Activated CD8-positive, alpha-beta T cell treated with anti-CD3 and anti-CD28 coated beads, Interleukin-2, amount 10 ng/mL, durations not matched to agents 7 days and 5 days (primary cell): ENCODE measurements around the gene C2orf78. TPM values are rescaled to one million over a fixed set of nuclear protein-coding genes. Genes with fewer than 3 reads are reported as not detected.
"Not testable (repeated sequence)": the region's sequence is repeated elsewhere in the genome, so short reads cannot be mapped to it uniquely, and the experiment has no call there.

ENCODE experiments used
- ATAC-seq: fragments of 150-1000 bp; cut with Tn5 transposase; one replicate; pipeline ENCODE4 v1.10.0; 2021; ENCODE audit warnings: moderate library complexity
- CTCF ChIA-PET: fragments of 350-600 bp; sonication (Branson Sonifier 250); formaldehyde crosslinking; loops from one replicate; lab custom pipeline; 2021; ENCODE audit warnings: antibody characterized with exemption; lab: Charles Lee
- POLR2A ChIA-PET: fragments of 350-600 bp; sonication (Branson Sonifier 250); formaldehyde crosslinking; loops from one replicate; lab custom pipeline; 2021; ENCODE audit warnings: antibody characterized with exemption; lab: Charles Lee
- DNase-seq: peaks from one replicate; pipeline ENCODE4 v3.0.0-alpha.2; 2020
- H3K27ac Mint-ChIP-seq: one replicate; pipeline ENCODE4 v1.8.0; 2021; ENCODE audit warnings: mild to moderate bottlenecking, mixed read lengths
- H3K27me3 Mint-ChIP-seq: one replicate; pipeline ENCODE4 v1.8.0; 2021; ENCODE audit warnings: low read depth, mixed read lengths
- H3K36me3 Mint-ChIP-seq: one replicate; pipeline ENCODE4 v1.8.0; 2021; ENCODE audit warnings: low read depth, mixed read lengths
- H3K4me1 Mint-ChIP-seq: one replicate; pipeline ENCODE4 v1.8.0; 2021; ENCODE audit warnings: low read depth, mixed read lengths
- H3K4me3 Mint-ChIP-seq: one replicate; pipeline ENCODE4 v1.8.0; 2021; ENCODE audit warnings: mild to moderate bottlenecking, mixed read lengths
- H3K9me3 Mint-ChIP-seq: one replicate; pipeline ENCODE4 v1.8.0; 2022; ENCODE audit warnings: mixed read lengths; ENCODE audit not compliant: insufficient read depth
- total RNA-seq, 2 experiments: library from RNA; stranded (reverse); gene quantifications; one replicate each; pipeline ENCODE4 v1.2.3, GENCODE V29; 2021

The C2orf78 gene
- total RNA-seq: not detected

- H3K4me3 Mint-ChIP-seq, ATAC-seq, H3K36me3 Mint-ChIP-seq, H3K4me1 Mint-ChIP-seq, H3K27ac Mint-ChIP-seq, H3K9me3 Mint-ChIP-seq, DNase-seq, POLR2A ChIA-PET, CTCF ChIA-PET, H3K27me3 Mint-ChIP-seq: not testable (repeated sequence)
Measured at GRCh38 chr2:73783883-73784282, at the start of gene C2orf78. C2orf78 (plus strand) TSS chr2:73784183; CDS start chr2:73784310, 127 bp downstream.

- POLR2A ChIA-PET: interaction anchor here (0.5 to 1.8 kb wide), 11 partner anchors 8 to 718 kb away, joined by 3 to 8 read pairs (median 5); partner anchors contain the start of genes CCT7, DUSP11, INO80B and MOB1A
- Mint-ChIP-seq H3K27ac (peak overlapping the region; percentile 95), H3K9me3 (no peaks in the 10 kb centered on the region), H3K4me1 (peaks cover 21% of the 10 kb centered on the region), H3K4me3 (peak overlapping the region; percentile 95), H3K36me3 (peaks cover 37% of the 10 kb centered on the region), H3K27me3 (no peaks in the 10 kb centered on the region)
- ATAC-seq: no peak
- no peak for DNase-seq
- CTCF ChIA-PET: interaction anchor here (1.2 to 1.9 kb wide), 6 partner anchors 19 to 718 kb away, joined by 3 to 5 read pairs (median 4); partner anchors contain the start of genes MOB1A and STAMBP
Measured at GRCh38 chr2:73736378-73736777, 47.6 kb upstream of the C2orf78 start.

- no peaks in the 10 kb centered on the region for H3K27me3 Mint-ChIP-seq
- H3K9me3 Mint-ChIP-seq: no peaks in the 10 kb centered on the region
- peaks cover 30% of the 10 kb centered on the region for H3K36me3 Mint-ChIP-seq
- H3K4me1 Mint-ChIP-seq: peaks cover 21% of the 10 kb centered on the region
- ATAC-seq (peak; percentile 96), DNase-seq (peak; percentile 98)
- peak within 1 kb of the TSS; percentile 95 for H3K4me3 Mint-ChIP-seq
- CTCF ChIA-PET: interaction anchor here (1.1 to 1.9 kb wide), 10 partner anchors 19 to 717 kb away, joined by 3 to 5 read pairs (median 4); partner anchors contain the start of genes DUSP11, MOB1A and STAMBP
- peak within 1 kb of the TSS; percentile 95 for H3K27ac Mint-ChIP-seq
- POLR2A ChIA-PET: interaction anchor here (0.5 to 1.8 kb wide), 16 partner anchors 9 to 727 kb away, joined by 3 to 8 read pairs (median 5); partner anchors contain the start of genes ALMS1, CCT7, DUSP11 and INO80B
Measured at GRCh38 chr2:73736855-73737779, 46.9 kb upstream of the C2orf78 start, which contains the start of gene TPRKB. TPRKB (minus strand) TSS chr2:73737345; CDS start chr2:73734569, 2,776 bp downstream.

- Mint-ChIP-seq H3K27ac (no peak overlapping the region), H3K9me3 (no peaks in the 10 kb centered on the region), H3K4me1 (peaks cover 21% of the 10 kb centered on the region), H3K4me3 (no peak overlapping the region), H3K27me3 (no peaks in the 10 kb centered on the region), H3K36me3 (peaks cover 21% of the 10 kb centered on the region)
- ATAC-seq (no peak), DNase-seq (no peak)
- POLR2A ChIA-PET: no interaction called here
- CTCF ChIA-PET: no interaction called here
Measured at GRCh38 chr2:73739101-73739500, 44.9 kb upstream of the C2orf78 start.

GRCh38 chr2:73740767-73741166, 43.2 kb upstream of the C2orf78 start:
- CTCF ChIA-PET: no interaction called here

GRCh38 chr2:73746015-73746876, 37.7 kb upstream of the C2orf78 start:
- ChIA-PET CTCF (interaction anchor here (0.7 to 1.0 kb wide), 3 partner anchors 53 to 81 kb away, joined by 3 read pairs; no protein-coding TSS in a partner anchor), POLR2A (no interaction called here)
- Mint-ChIP-seq H3K9me3 (no peaks in the 10 kb centered on the region), H3K27ac (no peak overlapping the region), H3K4me3 (no peak overlapping the region), H3K27me3 (no peaks in the 10 kb centered on the region), H3K4me1 (no peaks in the 10 kb centered on the region), H3K36me3 (peaks cover 26% of the 10 kb centered on the region)
- ATAC-seq (no peak), DNase-seq (no peak)

More at GRCh38 chr2:73740767-73741166, 43.2 kb upstream of the C2orf78 start:
- no peak for ATAC-seq
- DNase-seq: no peak
- peaks cover 17% of the 10 kb centered on the region for H3K4me1 Mint-ChIP-seq
- POLR2A ChIA-PET: no interaction called here
- H3K27ac Mint-ChIP-seq: no peak overlapping the region
- no peak overlapping the region for H3K4me3 Mint-ChIP-seq
- H3K9me3 Mint-ChIP-seq: no peaks in the 10 kb centered on the region
- no peaks in the 10 kb centered on the region for H3K27me3 Mint-ChIP-seq
- H3K36me3 Mint-ChIP-seq: peaks cover 22% of the 10 kb centered on the region

GRCh38 chr2:73746877-73747208, 37.1 kb upstream of the C2orf78 start:
- Mint-ChIP-seq H3K36me3 (peaks cover 26% of the 10 kb centered on the region), H3K27me3 (no peaks in the 10 kb centered on the region), H3K27ac (no peak overlapping the region), H3K9me3 (no peaks in the 10 kb centered on the region), H3K4me1 (no peaks in the 10 kb centered on the region), H3K4me3 (no peak overlapping the region)
- no peak for DNase-seq
- POLR2A ChIA-PET: no interaction called here
- CTCF ChIA-PET: interaction anchor here (0.7 to 1.0 kb wide), 4 partner anchors 54 to 109 kb away, joined by 3 read pairs; no protein-coding TSS in a partner anchor
- ATAC-seq: no peak

- no peak for DNase-seq
- peaks cover 29% of the 10 kb centered on the region for H3K36me3 Mint-ChIP-seq
- no peak for ATAC-seq
- no peaks in the 10 kb centered on the region for H3K9me3 Mint-ChIP-seq
- H3K27ac Mint-ChIP-seq: no peak overlapping the region
- POLR2A ChIA-PET: no interaction called here
- no peaks in the 10 kb centered on the region for H3K4me1 Mint-ChIP-seq
- H3K27me3 Mint-ChIP-seq: no peaks in the 10 kb centered on the region
- no peak overlapping the region for H3K4me3 Mint-ChIP-seq
- CTCF ChIA-PET: interaction anchor here (0.7 kb wide), 1 partner anchor 430 kb away, joined by 3 read pairs; no protein-coding TSS in a partner anchor
Measured at GRCh38 chr2:73749314-73749713, 34.7 kb upstream of the C2orf78 start.

- DNase-seq, H3K27me3 Mint-ChIP-seq, H3K9me3 Mint-ChIP-seq, H3K27ac Mint-ChIP-seq, POLR2A ChIA-PET, H3K4me3 Mint-ChIP-seq, H3K4me1 Mint-ChIP-seq, ATAC-seq: not testable (repeated sequence)
- H3K36me3 Mint-ChIP-seq: peaks cover 11% of the 10 kb centered on the region
- CTCF ChIA-PET: interaction anchor here (1.5 kb wide), 1 partner anchor 16 kb away, joined by 3 read pairs; no protein-coding TSS in a partner anchor
Measured at GRCh38 chr2:73754332-73754731, 29.7 kb upstream of the C2orf78 start.

- no peak for ATAC-seq
- CTCF ChIA-PET: interaction anchor here (1.3 kb wide), 1 partner anchor 22 kb away, joined by 3 read pairs; no protein-coding TSS in a partner anchor
- H3K36me3 Mint-ChIP-seq: peaks cover 30% of the 10 kb centered on the region
- no peaks in the 10 kb centered on the region for H3K27me3 Mint-ChIP-seq
- H3K4me1 Mint-ChIP-seq: no peaks in the 10 kb centered on the region
- POLR2A ChIA-PET: no interaction called here
- H3K9me3 Mint-ChIP-seq: no peaks in the 10 kb centered on the region
- no peak overlapping the region for H3K27ac Mint-ChIP-seq
- no peak for DNase-seq
- no peak overlapping the region for H3K4me3 Mint-ChIP-seq
Measured at GRCh38 chr2:73759285-73759764, 24.7 kb upstream of the C2orf78 start.

- Mint-ChIP-seq H3K4me3 (no peak overlapping the region), H3K36me3 (peaks cover 29% of the 10 kb centered on the region), H3K27ac (no peak overlapping the region), H3K9me3 (no peaks in the 10 kb centered on the region), H3K27me3 (no peaks in the 10 kb centered on the region), H3K4me1 (no peaks in the 10 kb centered on the region)
- ChIA-PET POLR2A (no interaction called here), CTCF (no interaction called here)
- ATAC-seq: no peak
- no peak for DNase-seq
Measured at GRCh38 chr2:73759904-73760303, 24.1 kb upstream of the C2orf78 start.
